ENCODE data around the gene FILIP1L.

Gene FILIP1L

DNA sequence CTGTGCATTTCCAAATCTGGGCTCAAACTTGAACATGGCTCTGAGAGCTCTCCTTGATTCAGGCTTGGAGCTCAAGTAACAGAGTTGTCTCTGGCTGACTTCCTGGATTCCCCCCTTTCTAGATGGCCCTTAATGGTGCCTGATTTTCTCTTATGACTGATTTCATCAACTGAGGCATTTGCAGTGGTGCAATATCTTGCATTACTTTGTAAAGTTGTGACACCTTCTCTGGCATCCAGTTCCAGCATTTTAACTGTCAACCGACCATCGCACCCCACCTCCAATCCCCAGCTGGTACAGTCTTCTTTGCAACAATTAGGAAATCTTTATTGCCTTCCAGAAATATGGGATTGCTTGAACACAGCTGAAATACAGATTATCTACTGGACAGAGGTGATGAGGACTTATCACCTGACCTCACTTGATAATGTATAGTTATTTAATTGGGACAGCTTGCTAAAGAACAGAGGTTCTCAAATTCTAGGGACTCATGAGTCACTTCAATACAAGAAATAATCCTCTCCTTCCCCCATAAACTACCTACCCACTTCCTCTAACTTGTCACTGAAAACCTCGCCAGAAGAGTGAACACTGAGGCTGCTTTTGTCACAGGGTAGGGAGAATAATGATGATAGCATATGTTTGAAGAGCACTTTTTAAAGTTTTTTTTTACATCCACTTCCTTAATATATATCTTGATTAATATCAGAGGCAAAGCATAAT is 41.8 kb downstream of the FILIP1L start:
- Histone ChIP-seq H3K9me2 (replicated peaks; ENCODE audit: insufficient read depth, low read length) (no peaks in the 10 kb centered on the region), H2AFZ (ENCODE audit: low read length) (no peak overlapping the region), H3F3A (ENCODE audit: insufficient read depth, low read length) (no peaks in the 10 kb centered on the region), H3K36me3 (replicated peaks; ENCODE audit: insufficient read depth, low read length) (no peaks in the 10 kb centered on the region), H3K4me3 (ENCODE audit: low read length) (no peak overlapping the region), H3K9me3 (replicated peaks; ENCODE audit: insufficient read depth, low read length) (no peaks in the 10 kb centered on the region), H3K9ac (ENCODE audit: low read length) (no peak overlapping the region), H3K4me1 (ENCODE audit: low read length) (peaks cover 16% of the 10 kb centered on the region), H3K27me3 (replicated peaks; ENCODE audit: insufficient read depth, low read length) (no peaks in the 10 kb centered on the region), H3K79me2 (ENCODE audit: low read length) (no peaks in the 10 kb centered on the region), H4K20me1 (ENCODE audit: insufficient read depth, low read length) (no peaks in the 10 kb centered on the region), H3K4me2 (ENCODE audit: low read depth, low read length) (no peak overlapping the region), H3K27ac (ENCODE audit: low read length) (no peak overlapping the region)
- no peak for DNase-seq
- TF ChIP-seq EZH2 (optimal IDR thresholded peaks at IDR 0.05; ENCODE audit: low read depth, low read length) (no peak), EZH2phosphoT487 (IDR thresholded peaks at IDR 0.05; ENCODE audit: low read length) (no peak)
- TF ChIP-seq, protein P1, sequence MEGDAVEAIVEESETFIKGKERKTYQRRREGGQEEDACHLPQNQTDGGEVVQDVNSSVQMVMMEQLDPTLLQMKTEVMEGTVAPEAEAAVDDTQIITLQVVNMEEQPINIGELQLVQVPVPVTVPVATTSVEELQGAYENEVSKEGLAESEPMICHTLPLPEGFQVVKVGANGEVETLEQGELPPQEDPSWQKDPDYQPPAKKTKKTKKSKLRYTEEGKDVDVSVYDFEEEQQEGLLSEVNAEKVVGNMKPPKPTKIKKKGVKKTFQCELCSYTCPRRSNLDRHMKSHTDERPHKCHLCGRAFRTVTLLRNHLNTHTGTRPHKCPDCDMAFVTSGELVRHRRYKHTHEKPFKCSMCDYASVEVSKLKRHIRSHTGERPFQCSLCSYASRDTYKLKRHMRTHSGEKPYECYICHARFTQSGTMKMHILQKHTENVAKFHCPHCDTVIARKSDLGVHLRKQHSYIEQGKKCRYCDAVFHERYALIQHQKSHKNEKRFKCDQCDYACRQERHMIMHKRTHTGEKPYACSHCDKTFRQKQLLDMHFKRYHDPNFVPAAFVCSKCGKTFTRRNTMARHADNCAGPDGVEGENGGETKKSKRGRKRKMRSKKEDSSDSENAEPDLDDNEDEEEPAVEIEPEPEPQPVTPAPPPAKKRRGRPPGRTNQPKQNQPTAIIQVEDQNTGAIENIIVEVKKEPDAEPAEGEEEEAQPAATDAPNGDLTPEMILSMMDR (IDR thresholded peaks at IDR 0.05; ENCODE audit: low read length): no peak

DNA sequence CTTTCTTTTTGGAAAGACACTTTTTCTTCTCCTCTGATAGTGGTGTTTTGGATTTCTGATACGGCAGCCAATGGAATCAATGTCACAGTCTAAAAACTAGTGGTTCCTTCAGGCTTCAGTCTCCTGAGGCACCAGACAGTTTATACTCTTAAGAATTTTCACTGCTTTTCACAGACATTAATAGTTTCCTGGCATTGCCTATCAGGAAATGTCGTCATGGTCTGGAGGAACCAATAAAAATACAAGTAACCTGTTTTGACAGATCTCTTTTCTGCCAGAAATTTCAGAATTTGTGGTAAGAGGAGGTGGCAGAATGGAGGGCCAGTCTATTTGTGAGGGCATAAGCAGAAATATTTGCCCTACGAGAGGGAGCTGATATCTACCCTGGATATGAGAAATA is 44.8 kb downstream of the FILIP1L start:
- Histone ChIP-seq H3F3A (ENCODE audit: insufficient read depth, low read length) (no peaks in the 10 kb centered on the region), H3K27me3 (replicated peaks; ENCODE audit: insufficient read depth, low read length) (no peaks in the 10 kb centered on the region), H3K4me1 (ENCODE audit: low read length) (peaks cover 16% of the 10 kb centered on the region), H3K36me3 (replicated peaks; ENCODE audit: insufficient read depth, low read length) (no peaks in the 10 kb centered on the region), H3K9me3 (replicated peaks; ENCODE audit: insufficient read depth, low read length) (no peaks in the 10 kb centered on the region), H3K79me2 (ENCODE audit: low read length) (no peaks in the 10 kb centered on the region), H3K9me2 (replicated peaks; ENCODE audit: insufficient read depth, low read length) (no peaks in the 10 kb centered on the region), H3K4me3 (ENCODE audit: low read length) (no peak overlapping the region), H2AFZ (ENCODE audit: low read length) (no peak overlapping the region), H3K9ac (ENCODE audit: low read length) (no peak overlapping the region), H3K27ac (ENCODE audit: low read length) (no peak overlapping the region), H3K4me2 (ENCODE audit: low read depth, low read length) (no peak overlapping the region), H4K20me1 (ENCODE audit: insufficient read depth, low read length) (no peaks in the 10 kb centered on the region)
- no peak for DNase-seq
- TF ChIP-seq EZH2phosphoT487 (IDR thresholded peaks at IDR 0.05; ENCODE audit: low read length) (no peak), EZH2 (optimal IDR thresholded peaks at IDR 0.05; ENCODE audit: low read depth, low read length) (no peak)
- TF ChIP-seq, protein P1 (IDR thresholded peaks at IDR 0.05; ENCODE audit: low read length): no peak

DNA sequence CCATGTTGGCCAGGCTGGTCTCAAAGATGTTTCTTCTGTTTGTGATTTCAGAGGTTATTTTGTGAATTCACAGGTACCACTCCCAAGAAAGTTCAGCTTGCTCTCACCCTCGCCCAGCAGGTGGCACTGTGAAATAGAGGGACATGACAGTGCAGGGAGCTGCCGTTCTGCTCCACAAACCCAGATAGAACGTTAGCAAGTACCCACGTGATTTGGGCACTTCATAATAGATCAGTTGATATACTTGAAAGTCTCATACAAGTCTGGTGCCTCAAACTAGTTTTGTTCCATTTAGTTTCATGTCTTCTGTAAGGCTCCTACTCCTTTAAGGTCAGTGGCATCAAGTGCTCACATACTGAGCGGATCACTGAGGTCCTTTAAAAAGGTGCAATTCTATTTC is 45.5 kb downstream of the FILIP1L start:
- DNase-seq: peak; percentile 76
- Histone ChIP-seq H3K9ac (ENCODE audit: low read length) (no peak overlapping the region), H2AFZ (ENCODE audit: low read length) (no peak overlapping the region), H3K27ac (ENCODE audit: low read length) (no peak overlapping the region), H3K9me3 (replicated peaks; ENCODE audit: insufficient read depth, low read length) (no peaks in the 10 kb centered on the region), H4K20me1 (ENCODE audit: insufficient read depth, low read length) (no peaks in the 10 kb centered on the region), H3K9me2 (replicated peaks; ENCODE audit: insufficient read depth, low read length) (no peaks in the 10 kb centered on the region), H3K36me3 (replicated peaks; ENCODE audit: insufficient read depth, low read length) (no peaks in the 10 kb centered on the region), H3F3A (ENCODE audit: insufficient read depth, low read length) (no peaks in the 10 kb centered on the region), H3K79me2 (ENCODE audit: low read length) (no peaks in the 10 kb centered on the region), H3K4me3 (ENCODE audit: low read length) (no peak overlapping the region), H3K27me3 (replicated peaks; ENCODE audit: insufficient read depth, low read length) (no peaks in the 10 kb centered on the region), H3K4me2 (ENCODE audit: low read depth, low read length) (0 out of 2 replicates have a peak overlapping the region, but pooled peaks have one; percentile 10), H3K4me1 (ENCODE audit: low read length) (peaks cover 11% of the 10 kb centered on the region)
- TF ChIP-seq EZH2phosphoT487 (IDR thresholded peaks at IDR 0.05; ENCODE audit: low read length) (no peak), EZH2 (optimal IDR thresholded peaks at IDR 0.05; ENCODE audit: low read depth, low read length) (no peak)
- TF ChIP-seq, protein P1 (IDR thresholded peaks at IDR 0.05; ENCODE audit: low read length): peak; percentile 78

All from MM.1S (cell line).